Activated T-cell treated with anti-CD3 and anti-CD28 coated beads, Interleukin-2, amount 50 U/mL, for 4 hours (primary cell): Measurements from ENCODE around the gene ZMIZ1. TPM values are rescaled to one million over a fixed set of nuclear protein-coding genes. Genes with fewer than 3 reads are reported as not detected.

ENCODE experiments used
- ATAC-seq, 2 donors: fragments of 200-7000 bp; cut with Tn5 transposase; one replicate each; pipeline ENCODE4 v1.10.0; 2021
- DNase-seq: peaks from one replicate; pipeline ENCODE4 v3.0.0-alpha.2; 2020
- H3K27me3 Mint-ChIP-seq: one replicate; pipeline ENCODE4 v1.8.0; 2021; ENCODE audit warnings: low read depth, mixed read lengths
- H3K36me3 Mint-ChIP-seq: one replicate; pipeline ENCODE4 v1.8.0; 2022; ENCODE audit warnings: mixed read lengths; ENCODE audit not compliant: insufficient read depth
- H3K4me1 Mint-ChIP-seq: one replicate; pipeline ENCODE4 v1.8.0; 2021; ENCODE audit warnings: low read depth, mixed read lengths
- H3K4me3 Mint-ChIP-seq: one replicate; pipeline ENCODE4 v1.8.0; 2021; ENCODE audit warnings: mild to moderate bottlenecking, moderate library complexity, mixed read lengths
- H3K9me3 Mint-ChIP-seq: one replicate; pipeline ENCODE4 v1.8.0; 2021; ENCODE audit warnings: mixed read lengths
- total RNA-seq, 3 donors: library from RNA; stranded (reverse); gene quantifications; one replicate each; pipeline ENCODE4 v1.2.1, GENCODE V29; 2021

ZMIZ1 gene
- total RNA-seq, 3 donors from 2014 or later: 17.7 to 21.0 (median 18.0) TPM

DNA sequence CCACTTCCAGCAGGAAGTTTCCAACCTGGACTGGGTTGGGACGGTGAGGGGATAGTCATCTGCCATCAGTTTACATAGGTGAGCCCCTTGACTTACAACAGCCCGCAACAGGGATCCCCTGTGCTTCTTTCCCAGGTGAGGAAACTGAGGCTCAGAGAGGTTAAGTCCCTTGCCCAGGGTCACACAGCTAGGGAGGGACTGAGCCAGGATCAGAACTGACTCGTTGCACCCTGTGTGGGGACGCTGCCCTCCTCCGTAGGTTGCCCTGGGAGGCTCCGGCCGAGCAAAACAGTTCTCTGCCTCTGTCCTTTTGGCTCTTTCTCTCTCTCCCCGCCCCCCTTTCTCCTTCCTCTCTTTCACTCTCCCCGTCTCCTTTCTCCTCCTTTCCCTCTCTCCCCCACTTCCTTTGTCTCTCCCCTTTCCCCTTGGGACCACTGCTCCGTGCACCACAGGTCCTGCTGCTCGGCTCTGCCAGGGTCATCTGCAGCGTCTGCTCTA is 161.1 kb downstream of the ZMIZ1 start:
- no peaks in the 10 kb centered on the region for H3K4me1 Mint-ChIP-seq
- H3K9me3 Mint-ChIP-seq: no peaks in the 10 kb centered on the region
- ATAC-seq (no peak), DNase-seq (no peak)
- H3K27me3 Mint-ChIP-seq: no peaks in the 10 kb centered on the region
- H3K36me3 Mint-ChIP-seq: peaks cover 4% of the 10 kb centered on the region
- H3K4me3 Mint-ChIP-seq: no peak overlapping the region

GRCh38 chr10:79230328-79230830 is 161.6 kb downstream of the ZMIZ1 start:
- peaks cover 4% of the 10 kb centered on the region for H3K36me3 Mint-ChIP-seq
- H3K4me1 Mint-ChIP-seq: no peaks in the 10 kb centered on the region
- ATAC-seq (no peak), DNase-seq (no peak)
- H3K9me3 Mint-ChIP-seq: no peaks in the 10 kb centered on the region
- H3K4me3 Mint-ChIP-seq: no peak overlapping the region
- H3K27me3 Mint-ChIP-seq: no peaks in the 10 kb centered on the region

GRCh38 chr10:79230850-79231249 is 162.1 kb downstream of the ZMIZ1 start:
- Mint-ChIP-seq H3K36me3 (peaks cover 4% of the 10 kb centered on the region), H3K4me1 (no peaks in the 10 kb centered on the region), H3K4me3 (no peak overlapping the region), H3K27me3 (no peaks in the 10 kb centered on the region), H3K9me3 (no peaks in the 10 kb centered on the region)
- DNase-seq (no peak), ATAC-seq (no peak)

DNA sequence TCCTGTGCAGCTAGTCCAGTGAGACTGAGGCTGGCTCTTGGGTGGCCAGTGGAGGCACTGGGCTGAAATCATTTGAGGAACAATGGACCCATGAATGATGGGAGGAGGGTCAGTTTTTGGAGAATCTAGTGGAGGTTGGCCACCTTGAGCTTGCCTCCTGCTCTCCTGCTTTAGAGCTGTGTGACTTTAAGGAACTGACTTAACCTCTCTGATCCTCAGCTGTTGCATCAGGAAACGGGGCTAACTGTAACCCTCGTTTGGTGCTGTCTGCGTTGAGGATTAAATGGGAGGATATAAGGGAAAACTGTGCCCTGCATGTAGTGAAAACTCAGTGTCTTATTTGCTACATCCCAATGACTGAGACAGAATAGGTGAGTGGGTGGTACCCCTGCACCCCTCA is 163.1 kb downstream of the ZMIZ1 start:
- Mint-ChIP-seq H3K27me3 (no peaks in the 10 kb centered on the region), H3K36me3 (peaks cover 4% of the 10 kb centered on the region), H3K4me3 (no peak overlapping the region), H3K4me1 (no peaks in the 10 kb centered on the region), H3K9me3 (no peaks in the 10 kb centered on the region)
- DNase-seq: no peak
- ATAC-seq: no peak

DNA sequence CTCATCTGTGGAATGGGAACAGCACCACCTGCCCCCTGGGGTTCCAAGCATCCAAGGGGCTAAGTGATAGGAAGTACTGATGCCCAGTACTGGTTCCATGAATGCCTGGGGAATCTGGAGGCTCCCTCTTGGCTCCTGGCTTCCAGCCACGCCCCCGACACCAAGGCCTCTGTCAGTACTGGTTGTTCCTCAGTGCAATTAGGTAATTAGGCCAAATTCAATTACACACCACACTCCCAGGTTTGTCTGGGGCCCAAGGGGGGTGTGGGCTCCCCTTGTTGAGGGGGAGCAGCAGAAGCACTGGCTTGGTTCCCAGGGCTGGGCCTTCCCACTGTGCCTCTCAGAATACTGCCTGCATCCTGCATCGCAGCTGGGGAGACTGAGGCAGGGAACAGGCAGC is 164.1 kb downstream of the ZMIZ1 start:
- Mint-ChIP-seq H3K27me3 (no peaks in the 10 kb centered on the region), H3K4me3 (no peak overlapping the region), H3K9me3 (no peaks in the 10 kb centered on the region), H3K36me3 (peaks cover 4% of the 10 kb centered on the region), H3K4me1 (no peaks in the 10 kb centered on the region)
- ATAC-seq (no peak), DNase-seq (no peak)

DNA sequence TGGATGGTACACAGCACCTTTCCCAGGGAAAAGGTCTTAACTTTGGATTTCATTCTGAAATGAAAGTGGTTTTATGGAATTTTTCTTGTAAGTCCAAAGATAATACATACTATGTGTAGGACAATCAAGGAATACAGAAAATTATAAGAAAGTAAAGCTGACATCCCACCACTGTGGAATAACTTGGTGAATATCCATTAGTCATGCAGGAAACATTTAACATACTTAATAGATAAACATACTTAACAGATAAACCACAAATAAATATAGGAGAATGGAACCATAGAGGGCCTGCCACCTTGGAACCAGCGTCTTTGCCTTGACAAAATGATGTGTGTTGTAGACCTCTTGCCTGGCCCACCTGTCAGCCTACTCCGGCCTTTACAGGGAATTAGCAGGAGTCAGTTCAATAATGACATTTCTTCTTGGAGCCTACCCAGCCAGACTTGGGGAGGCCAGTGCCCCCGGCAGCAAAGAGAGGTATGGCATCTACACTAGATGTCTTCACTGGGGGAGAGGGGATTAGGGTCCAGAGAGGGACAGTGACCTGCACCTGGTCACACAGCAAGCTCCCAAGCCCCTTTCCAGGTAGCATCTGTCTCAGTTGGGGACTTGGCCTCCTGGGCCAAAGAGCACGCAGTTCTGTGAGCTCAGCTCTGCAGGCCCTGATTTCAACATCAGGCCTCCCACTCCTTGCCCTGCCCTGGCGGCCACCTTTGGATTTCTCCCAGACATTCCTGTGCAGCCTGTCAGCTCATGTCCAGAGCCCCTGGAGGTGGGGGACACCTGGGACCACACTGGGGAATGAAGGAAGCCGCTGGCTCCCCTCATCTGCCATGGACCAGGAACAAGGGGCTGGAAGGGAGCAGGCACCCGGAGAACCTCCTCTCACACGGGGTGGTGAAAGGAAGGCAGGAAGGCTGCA is 165.9 kb downstream of the ZMIZ1 start:
- Mint-ChIP-seq H3K9me3 (no peaks in the 10 kb centered on the region), H3K4me3 (no peak overlapping the region), H3K4me1 (no peaks in the 10 kb centered on the region), H3K27me3 (no peaks in the 10 kb centered on the region), H3K36me3 (peaks cover 4% of the 10 kb centered on the region)
- no peak for DNase-seq
- ATAC-seq: no peak

- H3K9me3 Mint-ChIP-seq: no peaks in the 10 kb centered on the region
- peaks cover 4% of the 10 kb centered on the region for H3K36me3 Mint-ChIP-seq
- peaks cover 5% of the 10 kb centered on the region for H3K4me1 Mint-ChIP-seq
- H3K27me3 Mint-ChIP-seq: no peaks in the 10 kb centered on the region
- DNase-seq (no peak), ATAC-seq (no peak)
- no peak overlapping the region for H3K4me3 Mint-ChIP-seq
These were observed 167.1 kb downstream of the ZMIZ1 start for GRCh38 chr10:79235765-79236432.

DNA sequence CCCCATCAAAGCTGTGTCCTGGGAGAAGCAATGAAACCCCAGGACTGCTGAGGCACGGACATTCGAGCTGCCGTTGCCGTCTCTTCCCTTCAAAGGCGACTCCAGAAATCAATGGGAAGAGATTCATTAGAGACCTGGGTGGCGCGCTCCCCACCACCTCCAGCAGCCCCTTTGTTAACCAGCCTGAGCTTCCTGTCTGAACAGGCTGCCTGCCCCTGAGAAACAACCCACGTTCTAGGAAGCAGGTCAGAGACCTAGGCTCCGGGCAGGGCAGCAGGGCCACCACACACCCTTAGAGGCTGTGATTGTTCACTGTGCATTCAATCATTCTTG is 167.6 kb downstream of the ZMIZ1 start:
- Mint-ChIP-seq H3K9me3 (no peaks in the 10 kb centered on the region), H3K27me3 (no peaks in the 10 kb centered on the region)

DNA sequence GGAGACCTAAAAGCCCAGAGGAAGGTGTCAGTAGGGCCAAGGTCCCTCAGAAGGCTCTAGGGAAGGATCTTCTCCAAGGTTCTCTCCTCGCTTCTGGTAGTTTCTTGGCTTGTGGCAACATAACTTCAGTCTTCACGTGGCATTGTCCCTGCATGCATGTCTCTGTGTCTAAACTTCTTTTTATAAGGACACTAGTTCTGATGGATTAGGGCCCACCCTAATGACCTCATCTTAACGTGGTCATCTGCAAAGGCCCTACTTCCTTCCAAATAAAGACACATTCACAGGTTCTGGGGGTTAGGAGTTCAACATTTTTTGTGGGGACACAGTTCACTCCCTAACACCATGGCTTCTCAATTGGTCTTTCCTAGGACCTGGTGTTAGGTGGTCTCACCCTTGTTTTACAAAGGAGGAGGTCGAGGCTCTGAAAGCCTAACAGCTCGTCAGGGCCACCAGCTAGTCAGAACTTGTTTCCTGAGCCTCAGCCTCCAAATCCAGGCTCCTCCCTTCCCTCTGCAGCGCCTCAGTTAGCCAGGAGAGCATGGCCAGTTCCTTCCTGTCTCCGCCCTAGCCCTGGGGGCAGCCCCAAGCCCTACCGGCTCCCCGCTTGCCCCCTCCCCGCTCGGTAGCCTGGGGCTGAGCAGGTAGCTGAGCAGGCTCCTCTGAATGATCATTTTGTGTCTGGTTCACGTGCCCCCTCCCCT is 168.8 kb downstream of the ZMIZ1 start:
- Mint-ChIP-seq H3K4me3 (no peak overlapping the region), H3K4me1 (peaks cover 16% of the 10 kb centered on the region), H3K27me3 (no peaks in the 10 kb centered on the region), H3K9me3 (no peaks in the 10 kb centered on the region), H3K36me3 (peaks cover 4% of the 10 kb centered on the region)
- ATAC-seq (no peak), DNase-seq (no peak)

More for the DNA sequence above, 167.6 kb downstream of the ZMIZ1 start:
- ATAC-seq (no peak), DNase-seq (no peak)
- Mint-ChIP-seq H3K4me3 (no peak overlapping the region), H3K4me1 (peaks cover 10% of the 10 kb centered on the region), H3K36me3 (peaks cover 4% of the 10 kb centered on the region)

DNA sequence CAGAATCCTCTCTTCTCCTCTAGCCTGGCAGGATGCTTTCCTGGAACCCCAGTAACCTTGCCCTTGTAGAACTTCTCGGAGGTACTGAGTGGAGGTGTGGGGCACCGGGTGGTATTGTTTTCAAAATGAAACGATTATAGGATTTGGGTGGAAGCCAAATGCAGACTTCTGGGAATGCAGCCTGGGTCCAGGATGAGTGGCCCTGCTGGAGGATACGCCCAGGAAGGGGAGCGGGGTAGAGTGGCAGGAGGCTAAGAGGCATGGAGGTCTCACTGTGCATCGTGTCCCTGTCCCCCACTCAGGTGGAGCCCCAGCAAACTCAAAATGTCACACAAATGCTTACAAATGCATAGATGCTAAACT is 169.4 kb downstream of the ZMIZ1 start:
- Mint-ChIP-seq H3K27me3 (no peaks in the 10 kb centered on the region), H3K9me3 (no peaks in the 10 kb centered on the region), H3K4me3 (no peak overlapping the region), H3K36me3 (peaks cover 4% of the 10 kb centered on the region), H3K4me1 (peaks cover 16% of the 10 kb centered on the region)
- DNase-seq (no peak), ATAC-seq (no peak)

DNA sequence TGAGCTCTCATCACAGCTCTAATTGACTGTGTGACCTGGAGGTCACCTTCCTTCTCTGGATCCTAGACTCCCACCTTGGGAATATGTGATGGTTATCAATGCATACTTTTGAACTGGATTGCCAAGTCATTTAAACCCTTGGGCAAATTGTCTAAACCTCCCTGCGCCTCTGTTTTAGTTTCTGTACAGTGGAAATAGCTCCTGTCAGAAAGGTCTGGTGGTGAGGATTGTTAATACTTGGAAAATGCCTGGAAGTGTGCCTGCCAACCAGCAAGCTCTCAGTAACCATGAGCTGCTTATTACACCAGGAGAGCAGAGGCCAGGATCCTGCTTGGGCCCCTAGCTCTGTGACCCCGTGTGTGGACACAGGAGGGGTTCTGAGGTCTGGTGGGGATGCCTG is 169.8 kb downstream of the ZMIZ1 start:
- DNase-seq (no peak), ATAC-seq (no peak)
- Mint-ChIP-seq H3K27me3 (no peaks in the 10 kb centered on the region), H3K9me3 (no peaks in the 10 kb centered on the region), H3K36me3 (peaks cover 2% of the 10 kb centered on the region), H3K4me1 (peaks cover 16% of the 10 kb centered on the region), H3K4me3 (no peak overlapping the region)

GRCh38 chr10:79239275-79239779 is 170.6 kb downstream of the ZMIZ1 start:
- Mint-ChIP-seq H3K4me1 (peaks cover 23% of the 10 kb centered on the region), H3K9me3 (no peaks in the 10 kb centered on the region), H3K36me3 (no peaks in the 10 kb centered on the region), H3K4me3 (no peak overlapping the region), H3K27me3 (no peaks in the 10 kb centered on the region)
- DNase-seq (no peak), ATAC-seq (no peak)

- peak overlapping the region; percentile 25 for H3K4me3 Mint-ChIP-seq
- no peaks in the 10 kb centered on the region for H3K36me3 Mint-ChIP-seq
- H3K27me3 Mint-ChIP-seq: no peaks in the 10 kb centered on the region
These were observed 171.3 kb downstream of the ZMIZ1 start for GRCh38 chr10:79239924-79240581.

GRCh38 chr10:79241629-79241989 is 172.8 kb downstream of the ZMIZ1 start:
- ATAC-seq (no peak), DNase-seq (no peak)
- H3K4me1 Mint-ChIP-seq: peaks cover 43% of the 10 kb centered on the region
- H3K27me3 Mint-ChIP-seq: no peaks in the 10 kb centered on the region
- H3K9me3 Mint-ChIP-seq: no peaks in the 10 kb centered on the region
- H3K4me3 Mint-ChIP-seq: peak overlapping the region; percentile 64
- no peaks in the 10 kb centered on the region for H3K36me3 Mint-ChIP-seq

More at GRCh38 chr10:79239924-79240581, 171.3 kb downstream of the ZMIZ1 start:
- Mint-ChIP-seq H3K9me3 (no peaks in the 10 kb centered on the region), H3K4me1 (peaks cover 30% of the 10 kb centered on the region)
- ATAC-seq: no peak
- DNase-seq: no peak
